ENCODE results near the gene PDCL3. TPM values are rescaled to one million over a fixed set of nuclear protein-coding genes. Genes with fewer than 3 reads are reported as not detected.

PDCL3 gene
- total RNA-seq, 2 donors from 2014 or later, result 40.3 to 46.1 TPM

GRCh38 chr2:100556746-100557145, 6.0 kb upstream of the PDCL3 start:
- Mint-ChIP-seq H3K9me3 (peaks cover 2% of the 10 kb centered on the region), H3K36me3 (ENCODE audit: low read depth) (no peaks in the 10 kb centered on the region), H3K4me1 (peaks cover 3% of the 10 kb centered on the region), H3K27me3 (ENCODE audit: insufficient read depth) (no peaks in the 10 kb centered on the region), H3K27ac (no peak overlapping the region), H3K4me3 (no peak overlapping the region)
- Histone ChIP-seq H3K27me3 (ENCODE audit: control insufficient read depth, insufficient read depth, low read length, poor library complexity, severe bottlenecking) (no peaks in the 10 kb centered on the region), H3K9me3 (ENCODE audit: control insufficient read depth, low read length) (no peaks in the 10 kb centered on the region), H3K27ac (ENCODE audit: low read depth, low read length) (no peak overlapping the region), H3K9ac (ENCODE audit: extremely low read depth, low read length, poor library complexity, severe bottlenecking) (no peak overlapping the region), H3K36me3 (ENCODE audit: control insufficient read depth, insufficient read depth, low read length) (no peaks in the 10 kb centered on the region), H3K4me1 (ENCODE audit: control insufficient read depth, insufficient read depth, low read length) (no peaks in the 10 kb centered on the region), H3K4me3 (ENCODE audit: low read length) (no peak overlapping the region)
- 90 to 100% methylated on average over 4 of the region's 4 CpGs for WGBS, 2 experiments (ENCODE audit: insufficient coverage in 1 of 2, insufficient read length in 1 of 2)
- TF ChIP-seq, protein P1, sequence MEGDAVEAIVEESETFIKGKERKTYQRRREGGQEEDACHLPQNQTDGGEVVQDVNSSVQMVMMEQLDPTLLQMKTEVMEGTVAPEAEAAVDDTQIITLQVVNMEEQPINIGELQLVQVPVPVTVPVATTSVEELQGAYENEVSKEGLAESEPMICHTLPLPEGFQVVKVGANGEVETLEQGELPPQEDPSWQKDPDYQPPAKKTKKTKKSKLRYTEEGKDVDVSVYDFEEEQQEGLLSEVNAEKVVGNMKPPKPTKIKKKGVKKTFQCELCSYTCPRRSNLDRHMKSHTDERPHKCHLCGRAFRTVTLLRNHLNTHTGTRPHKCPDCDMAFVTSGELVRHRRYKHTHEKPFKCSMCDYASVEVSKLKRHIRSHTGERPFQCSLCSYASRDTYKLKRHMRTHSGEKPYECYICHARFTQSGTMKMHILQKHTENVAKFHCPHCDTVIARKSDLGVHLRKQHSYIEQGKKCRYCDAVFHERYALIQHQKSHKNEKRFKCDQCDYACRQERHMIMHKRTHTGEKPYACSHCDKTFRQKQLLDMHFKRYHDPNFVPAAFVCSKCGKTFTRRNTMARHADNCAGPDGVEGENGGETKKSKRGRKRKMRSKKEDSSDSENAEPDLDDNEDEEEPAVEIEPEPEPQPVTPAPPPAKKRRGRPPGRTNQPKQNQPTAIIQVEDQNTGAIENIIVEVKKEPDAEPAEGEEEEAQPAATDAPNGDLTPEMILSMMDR (conservative IDR thresholded peaks at IDR 0.05), result no peak
- no peak for DNase-seq

DNA sequence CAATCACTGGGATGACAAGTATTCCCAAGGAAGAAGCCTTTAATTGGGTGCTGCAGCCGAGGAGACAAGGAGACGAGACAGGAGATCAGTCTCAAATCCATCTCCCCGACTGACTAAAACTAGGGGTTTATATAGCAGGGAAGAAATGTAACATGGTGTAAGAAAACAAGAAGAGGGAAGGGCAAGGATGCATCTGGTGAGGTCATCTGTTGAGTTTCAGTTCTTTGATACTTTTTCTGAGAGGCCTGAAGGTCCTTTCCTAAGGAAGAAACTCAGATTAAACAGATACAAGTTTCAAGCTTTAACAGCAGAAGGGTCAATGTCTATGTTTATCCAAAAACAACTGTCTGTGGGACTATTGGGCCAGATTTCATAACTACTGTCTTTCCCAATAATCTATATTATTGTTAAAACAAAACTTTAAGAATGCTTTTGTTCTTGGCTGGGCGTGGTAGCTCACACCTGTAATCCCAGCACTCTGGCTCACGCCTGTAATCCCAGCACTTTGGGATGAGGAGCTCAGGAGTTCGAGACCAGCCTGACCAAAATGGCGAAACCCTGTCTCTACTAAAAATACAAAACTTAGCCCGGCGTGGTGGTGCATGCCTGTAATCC, 2.5 kb upstream of the PDCL3 start:
- H3K9ac ChIP-seq (ENCODE audit: extremely low read depth, low read length, poor library complexity, severe bottlenecking), result no peak overlapping the region
- Mint-ChIP-seq H3K27ac (no peak overlapping the region), H3K27me3 (ENCODE audit: insufficient read depth) (no peaks in the 10 kb centered on the region), H3K4me1 (peaks cover 3% of the 10 kb centered on the region), H3K9me3 (peaks cover 2% of the 10 kb centered on the region), H3K4me3 (no peak overlapping the region), H3K36me3 (ENCODE audit: low read depth) (peaks cover 5% of the 10 kb centered on the region)
- no peaks in the 10 kb centered on the region for H3K36me3 ChIP-seq (ENCODE audit: control insufficient read depth, insufficient read depth, low read length)
- H3K27ac ChIP-seq (ENCODE audit: low read depth, low read length), result no peak overlapping the region
- H3K9me3 ChIP-seq (ENCODE audit: control insufficient read depth, low read length), result no peaks in the 10 kb centered on the region
- no peaks in the 10 kb centered on the region for H3K27me3 ChIP-seq (ENCODE audit: control insufficient read depth, insufficient read depth, low read length, poor library complexity, severe bottlenecking)
- H3K4me1 ChIP-seq (ENCODE audit: control insufficient read depth, insufficient read depth, low read length), result no peaks in the 10 kb centered on the region
- TF ChIP-seq, protein P1 (conservative IDR thresholded peaks at IDR 0.05), result no peak
- no peak for DNase-seq
- H3K4me3 ChIP-seq (ENCODE audit: low read length), result no peak overlapping the region
- WGBS, 2 experiments (ENCODE audit: insufficient coverage in 1 of 2, insufficient read length in 1 of 2), result 91% methylated on average over 7 to 9 of the region's 9 CpGs

DNA sequence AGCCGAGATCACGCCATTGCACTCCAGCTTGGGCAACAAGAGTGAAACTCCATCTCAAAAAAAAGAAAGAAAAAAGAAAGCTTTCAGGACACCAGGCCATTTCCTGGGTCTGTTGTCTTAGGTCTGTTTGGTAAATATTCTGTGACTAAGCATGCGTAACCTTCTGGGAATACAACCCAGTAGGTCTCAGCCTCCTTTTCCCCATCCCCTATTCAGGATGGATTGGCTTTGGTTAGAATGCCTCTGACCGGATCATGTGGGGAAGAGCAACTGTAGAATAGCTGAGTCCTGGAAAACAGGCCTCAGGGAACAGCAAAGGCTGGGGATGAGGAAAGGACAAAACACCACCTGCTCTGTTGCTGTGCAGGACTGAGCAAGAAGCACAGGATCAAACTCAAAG, 1.6 kb upstream of the PDCL3 start:
- Histone ChIP-seq H3K27ac (ENCODE audit: low read depth, low read length) (no peak overlapping the region), H3K36me3 (ENCODE audit: control insufficient read depth, insufficient read depth, low read length) (peaks cover 2% of the 10 kb centered on the region), H3K4me3 (ENCODE audit: low read length) (no peak overlapping the region), H3K27me3 (ENCODE audit: control insufficient read depth, insufficient read depth, low read length, poor library complexity, severe bottlenecking) (no peaks in the 10 kb centered on the region), H3K4me1 (ENCODE audit: control insufficient read depth, insufficient read depth, low read length) (no peaks in the 10 kb centered on the region), H3K9me3 (ENCODE audit: control insufficient read depth, low read length) (no peaks in the 10 kb centered on the region), H3K9ac (ENCODE audit: extremely low read depth, low read length, poor library complexity, severe bottlenecking) (no peak overlapping the region)
- TF ChIP-seq, protein P1 (conservative IDR thresholded peaks at IDR 0.05), result no peak
- 90 to 92% methylated on average over 2 to 4 of the region's 4 CpGs for WGBS, 2 experiments (ENCODE audit: insufficient coverage in 1 of 2, insufficient read length in 1 of 2)
- Mint-ChIP-seq H3K4me1 (peaks cover 3% of the 10 kb centered on the region), H3K9me3 (peaks cover 2% of the 10 kb centered on the region), H3K4me3 (no peak overlapping the region), H3K27me3 (ENCODE audit: insufficient read depth) (no peaks in the 10 kb centered on the region), H3K27ac (no peak overlapping the region), H3K36me3 (ENCODE audit: low read depth) (peaks cover 13% of the 10 kb centered on the region)
- DNase-seq, result no peak

Data from endodermal cell (in vitro differentiated cells).